Fibroblast of lung (primary cell): ENCODE measurements around the gene SLC4A9.

Source experiments
- EZH2 ChIP-seq: IDR thresholded peaks from 2 replicates; pipeline ENCODE4 v1.5.1; 2012; ENCODE audit warnings: low read length, control low read depth, mild to moderate bottlenecking; ENCODE audit errors: missing control alignments
- TF ChIP-seq, protein P1 (sequence below), 2 donors: IDR thresholded peaks in 1 of 2; conservative IDR thresholded peaks in 1 of 2; 1 replicate in 1 of 2; 2 replicates in 1 of 2; pipeline ENCODE4 v1.5.1; 2011 to 2012; ENCODE audit warnings: low read length in 2 of 2, control low read depth in 1 of 2, inconsistent platforms in 1 of 2, low read depth in 1 of 2, mild to moderate bottlenecking in 1 of 2

- TF ChIP-seq, protein P1, sequence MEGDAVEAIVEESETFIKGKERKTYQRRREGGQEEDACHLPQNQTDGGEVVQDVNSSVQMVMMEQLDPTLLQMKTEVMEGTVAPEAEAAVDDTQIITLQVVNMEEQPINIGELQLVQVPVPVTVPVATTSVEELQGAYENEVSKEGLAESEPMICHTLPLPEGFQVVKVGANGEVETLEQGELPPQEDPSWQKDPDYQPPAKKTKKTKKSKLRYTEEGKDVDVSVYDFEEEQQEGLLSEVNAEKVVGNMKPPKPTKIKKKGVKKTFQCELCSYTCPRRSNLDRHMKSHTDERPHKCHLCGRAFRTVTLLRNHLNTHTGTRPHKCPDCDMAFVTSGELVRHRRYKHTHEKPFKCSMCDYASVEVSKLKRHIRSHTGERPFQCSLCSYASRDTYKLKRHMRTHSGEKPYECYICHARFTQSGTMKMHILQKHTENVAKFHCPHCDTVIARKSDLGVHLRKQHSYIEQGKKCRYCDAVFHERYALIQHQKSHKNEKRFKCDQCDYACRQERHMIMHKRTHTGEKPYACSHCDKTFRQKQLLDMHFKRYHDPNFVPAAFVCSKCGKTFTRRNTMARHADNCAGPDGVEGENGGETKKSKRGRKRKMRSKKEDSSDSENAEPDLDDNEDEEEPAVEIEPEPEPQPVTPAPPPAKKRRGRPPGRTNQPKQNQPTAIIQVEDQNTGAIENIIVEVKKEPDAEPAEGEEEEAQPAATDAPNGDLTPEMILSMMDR (conservative IDR thresholded peaks at IDR 0.05 in 1 of 2, IDR thresholded peaks at IDR 0.05 in 1 of 2; ENCODE audit: low read depth in 1 of 2, low read length in 2 of 2) = no peak
- no peak for TF ChIP-seq EZH2
Measured at GRCh38 chr5:140399979-140400729, 40.2 kb downstream of the SLC4A9 start.
